Gastrocnemius medialis (tissue), 4 donors: ENCODE measurements around the gene CNST.

ENCODE experiments used
- POLR2A ChIP-seq, 2 donors: fragments of 450-650 bp; IDR thresholded peaks; one replicate each; pipeline ENCODE4 v1.6.1; 2017; ENCODE audit warnings: antibody characterized with exemption in 2 of 2, mild to moderate bottlenecking in 2 of 2, moderate library complexity in 2 of 2
- TF ChIP-seq, protein P1 (sequence below), 5 experiments: fragments of 450-650 bp in 3 of 5; fragments of 200-600 bp in 2 of 5; sonication (generic) in 2 of 5; IDR thresholded peaks in 4 of 5; conservative IDR thresholded peaks in 1 of 5; 1 replicate in 4 of 5; 2 replicates in 1 of 5; pipeline ENCODE4 v1.5.1; 2016 to 2019; ENCODE audit warnings: antibody characterized with exemption in 5 of 5, mild to moderate bottlenecking in 3 of 5, moderate library complexity in 3 of 5

DNA sequence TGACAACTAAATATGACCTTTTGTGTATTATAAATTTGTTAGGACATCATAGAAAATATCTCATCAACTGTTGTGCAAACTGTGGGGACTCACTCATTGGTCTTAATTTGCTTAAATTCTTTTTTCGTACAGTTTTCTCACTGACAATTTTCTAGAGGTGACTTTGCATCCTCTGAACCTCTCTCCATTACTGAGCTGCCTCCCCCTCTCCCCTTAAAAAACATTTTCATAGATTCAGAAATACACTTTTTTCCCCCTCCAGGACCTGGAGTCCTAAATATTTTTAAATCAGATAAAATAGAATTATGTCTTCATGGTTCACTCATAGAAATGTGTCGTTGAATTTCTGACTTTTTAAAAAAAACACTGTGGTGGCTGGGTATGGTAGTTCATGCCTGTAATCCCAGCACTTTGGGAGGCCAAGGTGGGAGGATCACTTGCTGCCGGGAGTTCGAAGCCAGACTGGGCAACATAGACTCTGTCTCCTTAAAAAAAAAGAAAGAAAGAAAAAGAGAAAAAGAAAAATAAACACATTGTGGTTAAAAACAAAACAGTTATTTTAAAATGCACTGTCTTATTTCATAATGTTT lies 1.5 kb downstream of the CNST start:
- no peak for TF ChIP-seq POLR2A (IDR thresholded peaks at IDR 0.05)
- TF ChIP-seq, protein P1, sequence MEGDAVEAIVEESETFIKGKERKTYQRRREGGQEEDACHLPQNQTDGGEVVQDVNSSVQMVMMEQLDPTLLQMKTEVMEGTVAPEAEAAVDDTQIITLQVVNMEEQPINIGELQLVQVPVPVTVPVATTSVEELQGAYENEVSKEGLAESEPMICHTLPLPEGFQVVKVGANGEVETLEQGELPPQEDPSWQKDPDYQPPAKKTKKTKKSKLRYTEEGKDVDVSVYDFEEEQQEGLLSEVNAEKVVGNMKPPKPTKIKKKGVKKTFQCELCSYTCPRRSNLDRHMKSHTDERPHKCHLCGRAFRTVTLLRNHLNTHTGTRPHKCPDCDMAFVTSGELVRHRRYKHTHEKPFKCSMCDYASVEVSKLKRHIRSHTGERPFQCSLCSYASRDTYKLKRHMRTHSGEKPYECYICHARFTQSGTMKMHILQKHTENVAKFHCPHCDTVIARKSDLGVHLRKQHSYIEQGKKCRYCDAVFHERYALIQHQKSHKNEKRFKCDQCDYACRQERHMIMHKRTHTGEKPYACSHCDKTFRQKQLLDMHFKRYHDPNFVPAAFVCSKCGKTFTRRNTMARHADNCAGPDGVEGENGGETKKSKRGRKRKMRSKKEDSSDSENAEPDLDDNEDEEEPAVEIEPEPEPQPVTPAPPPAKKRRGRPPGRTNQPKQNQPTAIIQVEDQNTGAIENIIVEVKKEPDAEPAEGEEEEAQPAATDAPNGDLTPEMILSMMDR (IDR thresholded peaks at IDR 0.05 in 4 of 5, conservative IDR thresholded peaks at IDR 0.05 in 1 of 5), result no peak
